Body of pancreas (tissue), 4 donors: ENCODE results near the gene OR5B17. TPM values are rescaled to one million over a fixed set of nuclear protein-coding genes. Genes with fewer than 3 reads are reported as not detected.

Experiments
- ATAC-seq: fragments of 150-250 bp; one replicate; pipeline ENCODE4 v1.9.1; 2016
- DNase-seq, 4 donors: peaks; one replicate each; pipeline ENCODE4 v3.0.0-alpha.2; 2019
- H3K27ac ChIP-seq, 4 donors: fragments of 200-600 bp; sonication (generic); 1 replicate in 3 of 4; 2 replicates in 1 of 4; pipeline versions ENCODE4 v1.5.1 to v1.6.1; 2016 to 2019; ENCODE audit warnings: mild to moderate bottlenecking in 1 of 4, mixed read lengths in 1 of 4, moderate library complexity in 1 of 4
- H3K27me3 ChIP-seq, 2 donors: fragments of 200-600 bp; sonication (generic); one replicate each; pipeline ENCODE4 v1.6.0; 2016; ENCODE audit warnings: mild to moderate bottlenecking in 1 of 2
- H3K36me3 ChIP-seq, 2 donors: fragments of 200-600 bp; sonication (generic); replicated peaks in 1 of 2; 2 replicates each; pipeline ENCODE4 v1.5.1; 2016; ENCODE audit warnings: low read depth in 2 of 2; ENCODE audit not compliant: insufficient read depth in 1 of 2
- H3K4me1 ChIP-seq: fragments of 200-600 bp; sonication (generic); one replicate; pipeline ENCODE4 v1.6.0; 2016
- H3K4me3 ChIP-seq, 2 donors: fragments of 200-600 bp; sonication (generic); 1 replicate in 1 of 2; 2 replicates in 1 of 2; pipeline ENCODE4 v1.5.1; 2016 to 2019
- H3K9me3 ChIP-seq, 3 donors: fragments of 200-600 bp; sonication (generic); 1 replicate in 2 of 3; 2 replicates in 1 of 3; pipeline ENCODE4 v1.5.1; 2016
- POLR2A ChIP-seq, 3 donors: fragments of 450-650 bp; IDR thresholded peaks; one replicate each; pipeline ENCODE4 v1.6.1; 2016; ENCODE audit warnings: antibody characterized with exemption in 3 of 3, mild to moderate bottlenecking in 2 of 3
- WGBS, 2 donors: methylation state at CpG; one replicate each; pipeline ENCODE4 v1.1.5; 2017; 5-methylcytosine and 5-hydroxymethylcytosine counted together
- intact Hi-C: fragments of 100-400 bp; cut with DNase I; formaldehyde crosslinking; loops from one replicate; pipeline ENCODE4 v1.15.1; 2023
- total RNA-seq, 2 donors: library from RNA; depleted of rRNA; stranded (reverse); fragments of >200 nt; gene quantifications; one replicate each; pipeline ENCODE4 v1.1.0, GENCODE V29; 2016
- TF ChIP-seq, protein P1 (sequence below), 7 experiments: fragments of 450-650 bp in 4 of 7; fragments of 200-600 bp in 3 of 7; sonication (generic) in 3 of 7; IDR thresholded peaks; one replicate each; pipeline ENCODE4 v1.5.1; 2016 to 2019; ENCODE audit warnings: antibody characterized with exemption in 7 of 7

OR5B17 gene
- total RNA-seq, 2 donors from 2014 or later: not detected

- DNase-seq (no peak), ATAC-seq (no peak)
- TF ChIP-seq, protein P1, sequence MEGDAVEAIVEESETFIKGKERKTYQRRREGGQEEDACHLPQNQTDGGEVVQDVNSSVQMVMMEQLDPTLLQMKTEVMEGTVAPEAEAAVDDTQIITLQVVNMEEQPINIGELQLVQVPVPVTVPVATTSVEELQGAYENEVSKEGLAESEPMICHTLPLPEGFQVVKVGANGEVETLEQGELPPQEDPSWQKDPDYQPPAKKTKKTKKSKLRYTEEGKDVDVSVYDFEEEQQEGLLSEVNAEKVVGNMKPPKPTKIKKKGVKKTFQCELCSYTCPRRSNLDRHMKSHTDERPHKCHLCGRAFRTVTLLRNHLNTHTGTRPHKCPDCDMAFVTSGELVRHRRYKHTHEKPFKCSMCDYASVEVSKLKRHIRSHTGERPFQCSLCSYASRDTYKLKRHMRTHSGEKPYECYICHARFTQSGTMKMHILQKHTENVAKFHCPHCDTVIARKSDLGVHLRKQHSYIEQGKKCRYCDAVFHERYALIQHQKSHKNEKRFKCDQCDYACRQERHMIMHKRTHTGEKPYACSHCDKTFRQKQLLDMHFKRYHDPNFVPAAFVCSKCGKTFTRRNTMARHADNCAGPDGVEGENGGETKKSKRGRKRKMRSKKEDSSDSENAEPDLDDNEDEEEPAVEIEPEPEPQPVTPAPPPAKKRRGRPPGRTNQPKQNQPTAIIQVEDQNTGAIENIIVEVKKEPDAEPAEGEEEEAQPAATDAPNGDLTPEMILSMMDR (IDR thresholded peaks at IDR 0.05): no peak
- TF ChIP-seq POLR2A (IDR thresholded peaks at IDR 0.05): no peak
- H3K4me3 ChIP-seq: no peak overlapping the region
- H3K27me3 ChIP-seq: no peaks in the 10 kb centered on the region
- 10 to 17% methylated on average over 1 of the region's 1 CpG for WGBS, 2 donors
- no peaks in the 10 kb centered on the region for H3K9me3 ChIP-seq
- no peaks in the 10 kb centered on the region for H3K36me3 ChIP-seq
- H3K27ac ChIP-seq: no peak overlapping the region
- intact Hi-C loops: no loop called here
- no peaks in the 10 kb centered on the region for H3K4me1 ChIP-seq
Observed at GRCh38 chr11:58392746-58393145, 33.9 kb upstream of the OR5B17 start.

DNA sequence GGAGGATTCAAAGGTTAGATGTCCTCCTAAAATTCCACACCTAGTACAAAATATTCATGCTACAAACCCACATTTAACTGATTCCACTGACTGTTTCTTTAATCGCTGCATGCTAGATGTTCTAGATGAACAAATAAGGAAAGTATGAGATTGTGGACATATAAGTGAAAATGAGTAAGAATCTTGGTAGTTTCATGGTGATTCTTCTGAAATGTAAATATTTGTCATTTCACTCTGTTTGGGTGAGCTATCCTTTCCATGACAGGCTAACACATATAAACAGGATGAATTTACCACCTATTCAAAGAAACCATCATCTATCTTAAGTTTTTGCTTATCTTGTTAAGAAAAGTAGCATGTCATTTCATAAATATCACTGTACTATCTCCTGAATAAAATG, 33.0 kb upstream of the OR5B17 start:
- Histone ChIP-seq H3K4me3 (no peak overlapping the region), H3K36me3 (no peaks in the 10 kb centered on the region), H3K9me3 (no peaks in the 10 kb centered on the region), H3K27me3 (no peaks in the 10 kb centered on the region), H3K4me1 (no peaks in the 10 kb centered on the region), H3K27ac (no peak overlapping the region)
- intact Hi-C loops: no loop called here
- TF ChIP-seq, protein P1 (IDR thresholded peaks at IDR 0.05): no peak
- TF ChIP-seq POLR2A (IDR thresholded peaks at IDR 0.05): no peak
- ATAC-seq: no peak
- WGBS, 2 donors: 77 to 79% methylated on average over 1 of the region's 1 CpG
- DNase-seq: no peak

- TF ChIP-seq, protein P1 (IDR thresholded peaks at IDR 0.05): no peak
- TF ChIP-seq POLR2A (IDR thresholded peaks at IDR 0.05): no peak
- Histone ChIP-seq H3K4me1 (no peaks in the 10 kb centered on the region), H3K27me3 (no peaks in the 10 kb centered on the region), H3K4me3 (no peak overlapping the region), H3K27ac (no peak overlapping the region), H3K9me3 (no peaks in the 10 kb centered on the region), H3K36me3 (no peaks in the 10 kb centered on the region)
- intact Hi-C loops: no loop called here
- DNase-seq (no peak), ATAC-seq (no peak)
- 67 to 73% methylated on average over 12 to 18 of the region's 18 CpGs for WGBS, 2 donors
Observed at GRCh38 chr11:58390551-58391063, 31.7 kb upstream of the OR5B17 start.

DNA sequence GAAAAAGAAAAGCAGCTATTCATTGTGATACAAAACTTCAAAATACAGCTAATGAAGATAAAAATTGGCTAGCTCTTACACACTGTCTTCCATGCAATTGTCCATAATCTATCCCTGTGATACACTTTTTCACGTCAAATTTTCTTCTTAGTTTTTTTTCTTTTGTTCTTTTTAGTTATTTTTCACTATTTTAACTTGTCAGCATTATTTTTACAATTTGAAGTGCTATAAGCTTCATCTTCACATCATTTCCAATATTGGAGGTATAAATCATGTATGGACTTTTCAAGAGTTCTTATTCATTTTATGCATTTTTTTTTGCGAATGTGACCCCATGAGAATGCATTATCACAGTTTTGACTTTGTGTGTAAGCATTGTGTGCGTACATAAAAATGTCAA, 4.1 kb downstream of the OR5B17 start:
- intact Hi-C loops: no loop called here
- ATAC-seq: no peak
- no peak for DNase-seq
- Histone ChIP-seq H3K9me3 (no peaks in the 10 kb centered on the region), H3K36me3 (no peaks in the 10 kb centered on the region), H3K27ac (no peak overlapping the region), H3K4me1 (no peaks in the 10 kb centered on the region), H3K4me3 (no peak overlapping the region), H3K27me3 (no peaks in the 10 kb centered on the region)
- WGBS, 2 donors: 66 to 72% methylated on average over 3 of the region's 3 CpGs
- no peak for TF ChIP-seq POLR2A (IDR thresholded peaks at IDR 0.05)
- TF ChIP-seq, protein P1 (IDR thresholded peaks at IDR 0.05): no peak

DNA sequence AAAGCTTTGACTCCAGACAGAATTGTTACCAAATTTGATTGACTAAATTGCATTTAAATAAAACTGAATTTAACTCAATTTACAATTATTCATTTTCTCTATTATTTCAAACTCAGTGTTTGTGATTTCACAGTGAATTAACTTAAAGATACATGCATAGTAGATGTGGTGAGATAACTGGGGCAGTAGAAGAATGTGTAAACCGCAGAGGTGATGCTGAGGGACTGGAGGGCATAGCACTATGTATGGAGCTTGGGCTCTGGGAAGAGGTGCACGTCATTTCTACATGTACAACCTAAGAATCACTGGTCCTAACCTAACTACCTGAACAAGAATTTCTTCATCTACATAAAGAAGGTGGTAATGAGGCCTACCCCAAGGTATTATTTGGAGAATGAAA, 13.7 kb downstream of the OR5B17 start:
- Histone ChIP-seq H3K4me3 (no peak overlapping the region), H3K36me3 (no peaks in the 10 kb centered on the region), H3K27me3 (no peaks in the 10 kb centered on the region), H3K9me3 (no peaks in the 10 kb centered on the region), H3K27ac (no peak overlapping the region), H3K4me1 (no peaks in the 10 kb centered on the region)
- TF ChIP-seq, protein P1 (IDR thresholded peaks at IDR 0.05): no peak
- no peak for TF ChIP-seq POLR2A (IDR thresholded peaks at IDR 0.05)
- DNase-seq: no peak
- intact Hi-C loops: no loop called here
- no peak for ATAC-seq
- 44 to 49% methylated on average over 2 of the region's 2 CpGs for WGBS, 2 donors
